ENCODE measurements around the gene RAI14.

DNA sequence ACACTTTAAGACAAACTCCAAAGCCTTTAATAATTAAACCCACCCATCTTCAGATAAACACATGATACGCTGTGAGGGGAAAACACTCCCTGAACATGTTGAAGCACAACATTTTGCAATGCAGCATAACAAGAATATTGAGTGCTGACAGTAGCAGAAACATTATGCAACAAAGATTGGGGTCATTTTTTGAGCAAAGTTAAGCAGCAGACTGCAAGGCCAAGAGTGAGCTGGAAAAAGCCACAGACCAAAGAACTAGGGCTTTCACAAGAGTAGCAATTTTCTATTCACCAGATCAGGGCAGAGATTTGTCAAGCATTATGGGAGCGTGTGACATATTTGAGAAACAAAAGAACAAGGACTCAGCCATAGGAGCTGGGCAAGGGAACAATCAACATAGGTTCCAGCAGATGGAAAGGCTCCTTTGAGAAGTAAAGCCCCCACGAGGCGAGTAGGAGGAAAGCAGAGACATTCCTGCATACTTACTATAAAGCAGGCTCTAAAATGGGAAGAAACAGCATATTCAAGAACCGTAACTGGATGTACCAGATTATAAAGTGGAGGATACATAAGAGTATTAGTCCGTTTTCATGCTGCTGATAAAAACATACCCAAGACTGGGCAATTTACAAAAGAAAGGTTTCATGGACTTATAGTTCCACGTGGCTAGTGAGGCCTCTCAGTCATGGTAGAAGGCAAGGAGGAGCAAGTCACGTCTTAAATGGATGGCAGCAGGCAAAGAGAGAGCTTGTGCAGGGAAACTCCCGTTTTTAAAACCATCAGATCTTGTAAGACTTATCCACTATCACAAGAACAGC, 178.1 kb downstream of the RAI14 start:
- TF ChIP-seq, protein P1, sequence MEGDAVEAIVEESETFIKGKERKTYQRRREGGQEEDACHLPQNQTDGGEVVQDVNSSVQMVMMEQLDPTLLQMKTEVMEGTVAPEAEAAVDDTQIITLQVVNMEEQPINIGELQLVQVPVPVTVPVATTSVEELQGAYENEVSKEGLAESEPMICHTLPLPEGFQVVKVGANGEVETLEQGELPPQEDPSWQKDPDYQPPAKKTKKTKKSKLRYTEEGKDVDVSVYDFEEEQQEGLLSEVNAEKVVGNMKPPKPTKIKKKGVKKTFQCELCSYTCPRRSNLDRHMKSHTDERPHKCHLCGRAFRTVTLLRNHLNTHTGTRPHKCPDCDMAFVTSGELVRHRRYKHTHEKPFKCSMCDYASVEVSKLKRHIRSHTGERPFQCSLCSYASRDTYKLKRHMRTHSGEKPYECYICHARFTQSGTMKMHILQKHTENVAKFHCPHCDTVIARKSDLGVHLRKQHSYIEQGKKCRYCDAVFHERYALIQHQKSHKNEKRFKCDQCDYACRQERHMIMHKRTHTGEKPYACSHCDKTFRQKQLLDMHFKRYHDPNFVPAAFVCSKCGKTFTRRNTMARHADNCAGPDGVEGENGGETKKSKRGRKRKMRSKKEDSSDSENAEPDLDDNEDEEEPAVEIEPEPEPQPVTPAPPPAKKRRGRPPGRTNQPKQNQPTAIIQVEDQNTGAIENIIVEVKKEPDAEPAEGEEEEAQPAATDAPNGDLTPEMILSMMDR (conservative IDR thresholded peaks at IDR 0.05; ENCODE audit: low read length): no peak
- TF ChIP-seq EZH2phosphoT487 (IDR thresholded peaks at IDR 0.05; ENCODE audit: borderline replicate concordance, low read depth, low read length): no peak
